H9 (cell line): ENCODE measurements around the gene GSKIP. TPM values are rescaled to one million over a fixed set of nuclear protein-coding genes. Genes with fewer than 3 reads are reported as not detected.

Source experiments
- DNase-seq: peaks from one replicate; pipeline ENCODE4 v3.0.0-alpha.2; 2017
- H2AFZ ChIP-seq: one replicate; pipeline ENCODE4 v1.6.1; 2013; ENCODE audit warnings: mild to moderate bottlenecking, low read length, control low read depth, moderate library complexity
- H2AK5ac ChIP-seq: 2 replicates; pipeline ENCODE4 v1.6.1; 2013; ENCODE audit warnings: low read length, control low read depth, mixed read lengths; ENCODE audit not compliant: insufficient read length
- H2BK120ac ChIP-seq: one replicate; pipeline ENCODE4 v1.6.1; 2013; ENCODE audit warnings: low read depth, mild to moderate bottlenecking, low read length, control low read depth, inconsistent platforms; ENCODE audit not compliant: poor library complexity, severe bottlenecking
- H2BK12ac ChIP-seq: 2 replicates; pipeline ENCODE4 v1.6.1; 2013; ENCODE audit warnings: low read length, control low read depth, mixed read lengths, low read depth; ENCODE audit not compliant: insufficient read length
- H2BK15ac ChIP-seq: 2 replicates; pipeline ENCODE4 v1.6.1; 2013; ENCODE audit warnings: low read depth, low read length, control low read depth
- H2BK20ac ChIP-seq: one replicate; pipeline ENCODE4 v1.6.1; 2013; ENCODE audit warnings: low read depth, mild to moderate bottlenecking, low read length, control low read depth, inconsistent platforms; ENCODE audit not compliant: poor library complexity, severe bottlenecking
- H2BK5ac ChIP-seq: 2 replicates; pipeline ENCODE4 v1.6.1; 2013; ENCODE audit warnings: low read length, control low read depth, mixed read lengths; ENCODE audit not compliant: insufficient read length
- H3K14ac ChIP-seq: 2 replicates; pipeline ENCODE4 v1.6.1; 2013; ENCODE audit warnings: low read length, control low read depth; ENCODE audit not compliant: insufficient read depth
- H3K18ac ChIP-seq: 2 replicates; pipeline ENCODE4 v1.6.1; 2013; ENCODE audit warnings: low read depth, mild to moderate bottlenecking, mixed read lengths, low read length, control low read depth; ENCODE audit not compliant: insufficient read length
- H3K23ac ChIP-seq: 2 replicates; pipeline ENCODE4 v1.6.1; 2013; ENCODE audit warnings: low read length, control low read depth, mixed read lengths, low read depth; ENCODE audit not compliant: insufficient read length
- H3K23me2 ChIP-seq: 2 replicates; pipeline ENCODE4 v1.6.1; 2013; ENCODE audit warnings: low read depth, mild to moderate bottlenecking, mixed read lengths, low read length, control low read depth; ENCODE audit not compliant: insufficient read length, poor library complexity, severe bottlenecking
- H3K27ac ChIP-seq: 2 replicates; pipeline ENCODE4 v1.5.1; 2013; ENCODE audit warnings: low read length, control low read depth, mixed read lengths, low read depth; ENCODE audit not compliant: insufficient read length
- H3K27me3 ChIP-seq: 2 replicates; pipeline ENCODE4 v1.6.1; 2013; ENCODE audit warnings: low read length, control low read depth, inconsistent platforms; ENCODE audit not compliant: insufficient read depth
- H3K4ac ChIP-seq: 2 replicates; pipeline ENCODE4 v1.6.1; 2013; ENCODE audit warnings: low read depth, mild to moderate bottlenecking, control low read depth, inconsistent platforms, low read length, moderate library complexity
- H3K4me1 ChIP-seq: 2 replicates; pipeline ENCODE4 v1.6.1; 2013; ENCODE audit warnings: low read length, control low read depth, inconsistent platforms; ENCODE audit not compliant: insufficient read depth
- H3K4me2 ChIP-seq: 2 replicates; pipeline ENCODE4 v1.6.1; 2013; ENCODE audit warnings: low read length, control low read depth, mixed read lengths; ENCODE audit not compliant: insufficient read length, insufficient read depth
- H3K56ac ChIP-seq: 2 replicates; pipeline ENCODE4 v1.6.1; 2013; ENCODE audit warnings: low read depth, mild to moderate bottlenecking, mixed read lengths, low read length, control low read depth; ENCODE audit not compliant: insufficient read length
- H3K79me1 ChIP-seq: 2 replicates; pipeline ENCODE4 v1.6.1; 2013; ENCODE audit warnings: low read depth, mild to moderate bottlenecking, moderate library complexity, low read length, control low read depth, inconsistent platforms; ENCODE audit not compliant: insufficient read depth, poor library complexity, severe bottlenecking
- H3K79me2 ChIP-seq: 2 replicates; pipeline ENCODE4 v1.6.1; 2013; ENCODE audit warnings: low read length, control low read depth, inconsistent platforms; ENCODE audit not compliant: insufficient read depth
- H3K9ac ChIP-seq: 2 replicates; pipeline ENCODE4 v1.6.1; 2013; ENCODE audit warnings: low read length, control low read depth, mixed read lengths; ENCODE audit not compliant: insufficient read length; ENCODE audit errors: extremely low read depth
- H3K9me3 ChIP-seq: one replicate; pipeline ENCODE4 v1.6.1; 2013; ENCODE audit warnings: low read depth, low read length, inconsistent platforms; ENCODE audit not compliant: control insufficient read depth
- H3T11ph ChIP-seq: one replicate; pipeline ENCODE4 v1.6.1; 2013; ENCODE audit warnings: mild to moderate bottlenecking, low read length, control low read depth, inconsistent platforms
- H4K20me1 ChIP-seq: one replicate; pipeline ENCODE4 v1.6.1; 2013; ENCODE audit not compliant: control insufficient read depth, insufficient read length, insufficient read depth
- H4K5ac ChIP-seq: 2 replicates; pipeline ENCODE4 v1.6.1; 2013; ENCODE audit warnings: low read depth, mild to moderate bottlenecking, mixed read lengths, low read length, control low read depth; ENCODE audit not compliant: insufficient read length
- H4K8ac ChIP-seq: replicated peaks from 2 replicates; pipeline ENCODE4 v1.6.1; 2013; ENCODE audit warnings: low read length, control low read depth, mixed read lengths, low read depth; ENCODE audit not compliant: insufficient read length
- H4K91ac ChIP-seq: 2 replicates; pipeline ENCODE4 v1.6.1; 2013; ENCODE audit warnings: low read depth, mild to moderate bottlenecking, moderate library complexity, mixed read lengths, low read length, control low read depth; ENCODE audit not compliant: insufficient read length
- H3K27ac Mint-ChIP-seq, 3 experiments: 2 replicates in 2 of 3; 3 replicates in 1 of 3; pipeline ENCODE4 v1.8.0; 2020 to 2021; ENCODE audit warnings: mixed read lengths in 3 of 3, mild to moderate bottlenecking in 1 of 3, moderate library complexity in 1 of 3
- H3K27me3 Mint-ChIP-seq: 2 replicates; pipeline ENCODE4 v1.8.0; 2021; ENCODE audit warnings: low read depth, mild to moderate bottlenecking, moderate library complexity, mixed read lengths
- H3K36me3 Mint-ChIP-seq, 3 experiments: 2 replicates in 2 of 3; 3 replicates in 1 of 3; pipeline ENCODE4 v1.8.0; 2020 to 2021; ENCODE audit warnings: low read depth in 3 of 3, mixed read lengths in 3 of 3; ENCODE audit not compliant: insufficient read depth in 1 of 3
- H3K4me1 Mint-ChIP-seq, 2 experiments: 2 replicates each; pipeline ENCODE4 v1.8.0; 2020; ENCODE audit warnings: mixed read lengths in 2 of 2
- H3K4me3 Mint-ChIP-seq, 2 experiments: 2 replicates in 1 of 2; 3 replicates in 1 of 2; pipeline ENCODE4 v1.8.0; 2020 to 2021; ENCODE audit warnings: mild to moderate bottlenecking in 2 of 2, mixed read lengths in 2 of 2, moderate library complexity in 1 of 2
- H3K9me3 Mint-ChIP-seq, 2 experiments: 2 replicates in 1 of 2; 3 replicates in 1 of 2; pipeline ENCODE4 v1.8.0; 2020; ENCODE audit warnings: mild to moderate bottlenecking in 2 of 2, mixed read lengths in 2 of 2, moderate library complexity in 1 of 2
- CTCF ChIP-seq: fragments of 200-600 bp; sonication (generic); conservative IDR thresholded peaks from 3 replicates; pipeline ENCODE4 v1.8.0; 2021; ENCODE audit warnings: antibody characterized with exemption, mild to moderate bottlenecking
- WGBS: extraction: QIAGEN DNeasy Blood & Tissue Kit; methylation state at CpG from one replicate; pipeline ENCODE4 v1.1.7; 2013; ENCODE audit warnings: missing lambda C conversion rate, low lambda C conversion rate, mixed read lengths; ENCODE audit not compliant: insufficient read length; ENCODE audit errors: extremely low coverage; 5-methylcytosine and 5-hydroxymethylcytosine counted together
- total RNA-seq: library from RNA; stranded (reverse); gene quantifications from 2 replicates; pipeline ENCODE4 v1.2.1, GENCODE V29; 2021

GSKIP gene
- total RNA-seq, 1 experiment from 2014 or later: 28.6 TPM

DNA sequence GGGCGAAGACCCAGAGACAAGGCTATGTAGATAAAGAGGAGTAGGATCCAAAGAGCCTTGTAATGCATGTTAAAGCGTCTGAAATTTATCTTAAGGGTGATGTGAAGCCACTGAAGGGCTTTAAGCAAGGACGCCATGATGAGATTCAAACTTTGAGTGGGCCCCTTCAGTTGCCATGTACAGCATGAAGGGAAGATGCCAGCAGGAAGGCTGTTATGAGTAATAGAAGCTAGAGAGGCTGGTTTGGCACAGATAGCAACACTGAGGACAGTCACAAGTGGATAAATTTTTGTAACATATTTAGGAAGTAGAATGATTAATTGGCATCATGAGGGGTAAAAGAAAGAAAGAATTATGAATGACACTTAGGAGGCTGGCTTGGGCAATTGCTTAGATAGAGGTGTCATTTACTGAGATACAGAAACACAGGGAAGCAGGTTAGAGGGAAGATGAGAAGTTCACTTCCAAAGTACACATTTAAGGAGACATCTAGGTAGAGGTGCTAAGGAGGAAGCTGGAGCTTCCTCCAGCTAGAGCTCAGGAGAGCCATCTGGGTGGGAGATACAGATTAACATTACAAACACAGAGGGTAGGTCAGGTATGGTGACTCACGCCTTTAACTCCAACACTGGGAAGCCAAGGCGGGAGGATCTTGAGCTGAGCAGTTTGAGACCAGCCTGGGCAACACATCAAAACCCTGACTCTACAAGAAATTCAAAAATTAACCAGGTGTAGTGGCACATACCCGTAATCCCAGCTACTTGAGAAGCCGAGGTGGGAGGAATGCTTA is 13.8 kb upstream of the GSKIP start:
- Histone ChIP-seq H3K79me2 (peaks cover 4% of the 10 kb centered on the region; the same call in 1 of the 2 replicates), H3K27me3 (no peaks in the 10 kb centered on the region), H3K79me1 (no peaks in the 10 kb centered on the region), H2BK20ac (no peak overlapping the region), H3K4me1 (peaks cover 7% of the 10 kb centered on the region; the same call in 1 of the 2 replicates), H2AK5ac (no peak overlapping the region), H2BK120ac (no peak overlapping the region), H3K23ac (no peak overlapping the region), H3K27ac (no peak overlapping the region), H4K8ac (no peak overlapping the region), H3K56ac (no peak overlapping the region), H3K18ac (no peak overlapping the region), H3K23me2 (no peaks in the 10 kb centered on the region), H2AFZ (no peak overlapping the region), H2BK12ac (no peak overlapping the region), H4K20me1 (no peaks in the 10 kb centered on the region), H3K14ac (no peak overlapping the region), H4K91ac (no peak overlapping the region), H3K9ac (no peak overlapping the region), H3K9me3 (no peaks in the 10 kb centered on the region), H3T11ph (no peak overlapping the region), H2BK5ac (no peak overlapping the region), H2BK15ac (no peak overlapping the region), H3K4me2 (peak overlapping the region; percentile 13), H3K4ac (no peak overlapping the region), H4K5ac (no peak overlapping the region)
- Mint-ChIP-seq H3K27ac (peak overlapping the region in 2 of 3 experiments; percentile 46 to 88; a peak in 4 of 7 replicates), H3K4me3 (no peak overlapping the region; a peak in 1 of 5 replicates), H3K4me1 (peaks cover 20% of the 10 kb centered on the region in 2 experiments), H3K36me3 (peaks cover 0 to 3% (median 2%) of the 10 kb centered on the region in 3 experiments; a peak in 4 of 7 replicates), H3K9me3 (no peaks in the 10 kb centered on the region), H3K27me3 (no peaks in the 10 kb centered on the region)
- WGBS: no CpG with 5 or more reads among the region's 7 CpGs
- TF ChIP-seq CTCF: no peak
- peak; percentile 64 for DNase-seq
